Stimulated activated naive CD8-positive, alpha-beta T cell treated with anti-CD3 and anti-CD28 coated beads, Interleukin-15, Interleukin-2, amounts not matched to agents 100 U/mL and 50 U/mL, for 24 hours (primary cell): ENCODE results near the gene DCLRE1C.
"Not testable (repeated sequence)": the region's sequence is repeated elsewhere in the genome, so short reads cannot be mapped to it uniquely, and the experiment has no call there.

Experiments used
- ATAC-seq: fragments of 150-1000 bp; cut with Tn5 transposase; one replicate; pipeline ENCODE4 v1.10.0; 2021
- DNase-seq: peaks from one replicate; pipeline ENCODE4 v3.0.0; 2021

Gene DCLRE1C

GRCh38 chr10:14945108-14945507 lies 8.8 kb downstream of the DCLRE1C start:
- no peak for DNase-seq
- ATAC-seq = no peak

GRCh38 chr10:14942950-14943338 lies 11.0 kb downstream of the DCLRE1C start:
- DNase-seq, ATAC-seq: not testable (repeated sequence)

DNA sequence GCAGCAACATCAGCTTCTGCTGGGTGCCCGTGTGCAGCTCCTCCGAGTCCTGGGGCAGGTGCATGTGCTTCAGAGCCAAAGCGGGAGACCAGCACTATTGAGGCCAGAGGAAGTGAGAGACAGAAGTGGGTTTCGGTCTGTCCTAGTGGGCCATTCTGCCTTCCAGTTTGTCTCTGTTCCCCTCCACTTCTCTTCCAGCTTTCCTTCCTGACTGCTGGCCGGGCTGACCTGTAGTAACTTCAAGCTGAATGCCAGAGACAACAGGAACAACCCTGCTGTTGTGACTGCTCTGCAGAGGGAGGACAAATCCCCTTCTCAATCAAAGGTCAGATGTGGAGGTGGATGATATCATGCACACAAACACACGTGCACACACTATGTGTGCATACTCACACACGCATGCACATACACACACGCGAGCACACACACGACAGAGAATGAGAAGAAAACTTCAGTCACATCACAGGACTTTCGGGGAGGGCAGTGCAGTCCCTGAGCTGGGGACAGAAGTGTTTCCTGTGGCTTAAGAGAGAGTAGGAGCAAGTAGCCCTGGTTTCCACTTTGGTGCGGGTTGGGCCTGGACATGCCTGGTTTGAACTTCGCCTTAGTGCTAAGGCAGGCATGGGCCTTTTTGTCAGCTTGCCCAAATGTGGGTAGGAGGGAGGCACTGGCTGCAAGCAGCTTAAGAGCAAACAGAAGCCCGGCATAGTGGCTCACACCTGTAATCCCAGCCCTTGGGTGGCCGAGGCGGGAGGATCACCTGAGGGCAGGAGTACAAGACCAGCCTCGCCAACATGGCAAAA lies 11.5 kb downstream of the DCLRE1C start:
- DNase-seq, ATAC-seq: not testable (repeated sequence)

GRCh38 chr10:14938971-14939370 lies 14.9 kb downstream of the DCLRE1C start:
- DNase-seq (peak; percentile 44), ATAC-seq (peak; percentile 85)

GRCh38 chr10:14936584-14936983 lies 17.3 kb downstream of the DCLRE1C start:
- no peak for ATAC-seq
- DNase-seq = no peak

DNA sequence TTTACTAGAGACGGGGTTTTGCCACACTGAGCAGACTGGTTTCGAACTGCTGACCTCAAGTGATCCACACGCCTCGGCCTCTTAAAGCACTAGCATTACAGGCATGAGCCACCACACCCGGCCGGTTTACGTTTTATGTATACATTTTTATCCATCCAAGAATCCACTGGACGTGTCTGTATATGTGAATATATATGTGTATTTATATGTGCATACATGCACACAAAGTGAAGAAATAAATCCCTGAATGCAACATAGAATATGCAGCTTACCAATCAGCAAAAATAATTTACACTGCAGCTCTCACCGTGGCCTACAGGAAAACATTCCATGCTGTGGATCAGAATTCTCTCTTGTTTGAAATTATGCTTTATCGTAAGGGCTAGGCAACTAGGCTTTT lies 23.3 kb downstream of the DCLRE1C start:
- ATAC-seq (no peak), DNase-seq (no peak)

- no peak for ATAC-seq
These were observed 27.0 kb downstream of the DCLRE1C start for GRCh38 chr10:14926722-14927416.

GRCh38 chr10:14926061-14926470 lies 27.8 kb downstream of the DCLRE1C start:
- ATAC-seq = no peak
- DNase-seq = no peak

More at GRCh38 chr10:14926722-14927416, 27.0 kb downstream of the DCLRE1C start:
- no peak for DNase-seq

- DNase-seq = no peak
- no peak for ATAC-seq
These were observed 28.6 kb downstream of the DCLRE1C start for GRCh38 chr10:14925268-14925667.

DNA sequence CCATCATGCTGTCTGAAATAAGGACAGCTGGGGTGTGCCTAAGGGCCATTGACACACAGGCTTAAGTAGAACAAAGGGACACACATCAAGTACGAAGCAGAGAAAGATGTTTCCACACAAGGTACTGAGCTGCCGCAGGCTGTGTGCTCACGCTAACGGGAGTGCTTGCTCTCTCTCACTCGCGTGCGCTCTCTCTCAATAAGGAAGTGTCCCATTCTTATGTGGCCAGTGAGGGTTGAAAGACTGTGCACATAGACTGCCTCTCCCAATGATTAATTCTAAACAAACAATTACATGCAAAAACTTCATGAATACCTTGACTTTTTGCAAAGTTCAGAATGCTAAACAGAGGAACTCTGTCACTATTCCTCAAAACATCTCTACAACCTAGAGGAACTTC lies 29.9 kb downstream of the DCLRE1C start:
- DNase-seq (no peak), ATAC-seq (no peak)

DNA sequence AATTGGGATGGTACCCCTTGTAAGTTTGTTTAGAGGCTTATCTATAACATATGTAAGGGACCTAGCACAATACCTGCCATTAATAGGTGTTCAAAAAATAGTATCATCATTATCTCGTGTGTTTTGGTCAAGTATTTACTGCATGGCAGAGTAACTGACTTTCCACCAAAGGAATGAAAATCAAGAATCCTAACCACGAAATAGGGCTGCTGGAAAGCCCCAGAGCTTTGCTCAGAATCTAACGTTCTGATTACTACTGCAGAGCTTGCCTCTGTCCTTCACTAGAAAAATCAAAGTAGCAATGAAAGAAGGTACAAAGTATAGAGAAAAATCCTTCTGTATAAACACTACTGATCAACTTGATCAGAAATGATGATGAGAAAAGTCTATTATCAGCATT lies 34.9 kb downstream of the DCLRE1C start:
- ATAC-seq (no peak), DNase-seq (no peak)

DNA sequence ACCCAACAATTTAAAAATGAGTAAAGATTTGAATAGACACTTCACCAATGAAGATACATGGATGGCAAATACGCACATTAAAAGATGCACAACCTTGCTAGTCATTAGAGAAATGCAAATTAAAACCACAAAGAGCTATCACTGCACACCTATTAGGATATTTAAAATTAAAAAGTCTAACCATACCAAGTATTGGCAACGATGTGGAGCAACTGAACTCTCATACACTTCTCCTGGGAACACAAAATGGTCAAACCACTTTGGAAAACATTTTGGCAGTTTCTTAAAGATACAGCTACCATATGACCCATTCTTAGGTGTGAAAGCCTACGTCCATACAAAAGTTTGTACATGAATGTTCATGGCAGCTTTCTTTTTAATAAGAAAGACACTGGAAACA lies 36.1 kb downstream of the DCLRE1C start:
- ATAC-seq = no peak
- DNase-seq = no peak

- no peak for DNase-seq
- no peak for ATAC-seq
These were observed 37.3 kb downstream of the DCLRE1C start for GRCh38 chr10:14916600-14916999.

DNA sequence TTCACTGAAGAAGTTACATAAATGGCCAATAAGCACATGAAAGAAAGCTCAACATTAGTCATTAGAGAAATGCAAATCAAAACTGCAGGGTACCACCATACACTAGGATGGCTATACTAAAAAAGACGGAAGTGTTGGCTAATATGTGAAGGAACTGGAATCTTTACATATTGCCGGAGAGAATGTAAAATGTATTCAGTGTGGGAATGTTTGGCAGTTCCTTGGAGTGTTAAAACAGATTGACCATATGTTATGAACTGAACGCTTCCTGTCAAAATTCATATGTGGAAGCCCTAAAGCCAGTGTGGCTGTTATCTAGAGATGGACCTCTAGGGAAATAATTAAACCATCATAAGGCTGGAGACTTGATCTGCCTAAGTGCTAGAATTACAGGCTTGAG lies 42.1 kb downstream of the DCLRE1C start:
- DNase-seq = no peak
- no peak for ATAC-seq

- DNase-seq (no peak), ATAC-seq (no peak)
These were observed 42.9 kb downstream of the DCLRE1C start for GRCh38 chr10:14910953-14911352.

- DNase-seq (no peak), ATAC-seq (no peak)
These were observed 44.8 kb downstream of the DCLRE1C start for GRCh38 chr10:14909101-14909500.

DNA sequence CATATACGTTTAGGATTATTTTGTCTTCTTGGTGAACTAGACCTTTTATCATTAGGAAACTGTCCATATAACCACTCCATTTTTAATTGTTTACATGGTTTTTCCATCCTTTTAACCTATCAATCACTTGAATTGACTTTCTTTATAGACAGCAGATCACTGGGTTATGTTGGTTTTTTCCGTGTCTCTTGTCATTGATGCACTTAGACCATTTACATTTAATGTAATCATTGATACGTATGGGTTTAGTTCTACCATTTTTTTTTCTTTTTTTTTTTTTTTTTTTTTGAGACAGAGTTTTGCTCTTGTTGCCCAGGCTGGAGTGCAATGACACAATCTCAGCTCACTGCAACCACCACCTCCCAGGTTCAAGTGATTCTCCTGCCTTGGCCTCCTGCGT lies 46.3 kb downstream of the DCLRE1C start:
- not testable (repeated sequence) for DNase-seq, ATAC-seq

GRCh38 chr10:14906765-14907164 lies 47.1 kb downstream of the DCLRE1C start:
- DNase-seq (no peak), ATAC-seq (no peak)

- DNase-seq (no peak), ATAC-seq (no peak)
These were observed 48.0 kb downstream of the DCLRE1C start for GRCh38 chr10:14905890-14906289.

DNA sequence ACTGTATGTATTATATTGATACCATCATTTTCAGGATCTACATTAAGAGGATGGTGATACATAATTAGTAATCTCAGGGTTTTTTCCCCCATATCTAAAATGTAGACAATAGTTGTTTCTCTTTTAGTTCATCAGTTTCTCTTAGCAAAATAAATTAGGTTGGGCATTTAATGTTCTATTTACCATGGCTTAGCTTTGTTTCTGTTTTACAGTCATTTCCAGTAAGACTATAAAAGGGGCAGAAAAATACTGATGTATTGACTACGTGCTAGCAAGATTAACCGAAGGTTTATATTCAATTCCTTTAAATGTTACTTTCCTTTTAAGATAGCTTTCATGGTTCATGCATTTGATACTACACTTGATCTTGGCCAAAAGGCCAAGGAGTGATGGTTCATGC lies 49.0 kb downstream of the DCLRE1C start:
- ATAC-seq (no peak), DNase-seq (no peak)

DNA sequence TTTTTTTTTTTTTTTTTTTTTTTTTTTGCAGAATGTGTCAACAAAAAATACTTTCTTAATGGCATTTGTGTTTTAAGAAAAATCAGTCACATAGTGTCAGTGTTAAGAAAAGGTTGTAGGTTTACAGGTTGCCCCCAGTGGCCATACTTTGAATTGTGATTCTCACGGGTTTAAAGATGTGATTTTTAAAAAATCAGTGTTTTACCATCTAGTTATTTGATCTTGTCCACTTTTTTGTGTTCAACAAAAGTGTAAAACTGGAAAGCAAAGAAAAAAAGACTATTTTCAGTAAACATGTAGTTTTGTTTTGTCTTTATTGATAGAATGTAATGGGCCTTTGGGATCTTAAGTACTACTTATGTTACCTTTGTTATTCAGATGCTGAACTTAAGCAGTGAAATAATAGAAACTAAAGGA lies 49.6 kb downstream of the DCLRE1C start:
- ATAC-seq (no peak), DNase-seq (no peak)

GRCh38 chr10:14891151-14891550 lies 62.7 kb downstream of the DCLRE1C start:
- DNase-seq (no peak), ATAC-seq (no peak)

GRCh38 chr10:14889318-14889717 lies 64.6 kb downstream of the DCLRE1C start:
- ATAC-seq = peak; percentile 65
- no peak for DNase-seq

GRCh38 chr10:14884082-14884481 lies 69.8 kb downstream of the DCLRE1C start:
- DNase-seq (no peak), ATAC-seq (peak; percentile 80)
